ENCODE results near the gene UNC119.

Gene UNC119

GRCh38 chr17:28511858-28512461 is 40.5 kb downstream of the UNC119 start:
- in situ Hi-C loops (cut with HindIII; ENCODE audit: low sequenced_read_pairs): no loop called here
- no peak overlapping the region for H3K4me3 ChIP-seq (ENCODE audit: low read depth, low read length)
- DNase-seq (ENCODE audit: low read depth, low spot score): no peak
- TF ChIP-seq CTCF (IDR thresholded peaks at IDR 0.05; ENCODE audit: low read depth, low read length): no peak

- H3K4me3 ChIP-seq (ENCODE audit: low read depth, low read length): no peak overlapping the region
- in situ Hi-C loops (cut with HindIII; ENCODE audit: low sequenced_read_pairs): no loop called here
- TF ChIP-seq CTCF (IDR thresholded peaks at IDR 0.05; ENCODE audit: low read depth, low read length): no peak
- no peak for DNase-seq (ENCODE audit: low read depth, low spot score)
Observed at GRCh38 chr17:28509789-28510188, 42.6 kb downstream of the UNC119 start.

GRCh38 chr17:28508211-28508724 is 44.2 kb downstream of the UNC119 start:
- no peak for DNase-seq (ENCODE audit: low read depth, low spot score)
- in situ Hi-C loops (cut with HindIII; ENCODE audit: low sequenced_read_pairs): no loop called here
- TF ChIP-seq CTCF (IDR thresholded peaks at IDR 0.05; ENCODE audit: low read depth, low read length): no peak
- no peak overlapping the region for H3K4me3 ChIP-seq (ENCODE audit: low read depth, low read length)

GRCh38 chr17:28507567-28508203 is 44.7 kb downstream of the UNC119 start:
- no peak for DNase-seq (ENCODE audit: low read depth, low spot score)
- in situ Hi-C loops (cut with HindIII; ENCODE audit: low sequenced_read_pairs): no loop called here
- TF ChIP-seq CTCF (IDR thresholded peaks at IDR 0.05; ENCODE audit: low read depth, low read length): no peak
- no peak overlapping the region for H3K4me3 ChIP-seq (ENCODE audit: low read depth, low read length)

GRCh38 chr17:28506763-28507487 is 45.5 kb downstream of the UNC119 start:
- no peak for TF ChIP-seq CTCF (IDR thresholded peaks at IDR 0.05; ENCODE audit: low read depth, low read length)
- no peak overlapping the region for H3K4me3 ChIP-seq (ENCODE audit: low read depth, low read length)
- in situ Hi-C loops (cut with HindIII; ENCODE audit: low sequenced_read_pairs): no loop called here
- DNase-seq (ENCODE audit: low read depth, low spot score): no peak

- no peak for DNase-seq (ENCODE audit: low read depth, low spot score)
- in situ Hi-C loops (cut with HindIII; ENCODE audit: low sequenced_read_pairs): no loop called here
- TF ChIP-seq CTCF (IDR thresholded peaks at IDR 0.05; ENCODE audit: low read depth, low read length): no peak
- H3K4me3 ChIP-seq (ENCODE audit: low read depth, low read length): no peak within 1 kb of the TSS
Observed at GRCh38 chr17:28505986-28506665, 46.3 kb downstream of the UNC119 start, which contains the start of gene FOXN1. TSS of gene FOXN1 (plus strand) at chr17:28506348. CDS start at chr17:28523970, 17,622 bp downstream.

All from astrocyte of the spinal cord (primary cell).